ENCODE results near the gene TREX2. TPM values are rescaled to one million over a fixed set of nuclear protein-coding genes. Genes with fewer than 3 reads are reported as not detected.

Gene TREX2
- total and polyA plus RNA-seq, 7 donors = 0.10 to 0.56 (median 0.27) TPM; not detected in 2

- Histone ChIP-seq H3K4me1 (no peaks in the 10 kb centered on the region), H3K36me3 (ENCODE audit: insufficient read depth in 1 of 2, low read depth in 1 of 2) (no peaks in the 10 kb centered on the region), H3K27me3 (ENCODE audit: insufficient read depth in 3 of 3, low read length in 2 of 3) (peaks cover 0 to 32% (median 0%) of the 10 kb centered on the region in 3 donors), H3K27ac (no peak overlapping the region), H3K9me3 (peaks cover 3% of the 10 kb centered on the region), H3K4me3 (no peak overlapping the region)
- no peak for DNase-seq
- intact Hi-C loops (cut with DNase I) = no loop called here
- TF ChIP-seq CTCF (IDR thresholded peaks at IDR 0.05) = no peak
- WGBS, 3 donors = 62 to 80% (median 77%) methylated on average over 3 of the region's 3 CpGs
- no peak for ATAC-seq
These were observed 10.0 kb downstream of the TREX2 start for GRCh38 chrX:153435845-153436244.

- no peak for TF ChIP-seq CTCF (IDR thresholded peaks at IDR 0.05)
- no peaks in the 10 kb centered on the region for H3K4me1 ChIP-seq
- no peak for DNase-seq
- ATAC-seq = no peak
- 50 to 72% (median 56%) methylated on average over 8 of the region's 8 CpGs for WGBS, 3 donors
- intact Hi-C loops (cut with DNase I) = no loop called here
- H3K27me3 ChIP-seq (ENCODE audit: insufficient read depth in 3 of 3, low read length in 2 of 3) = peaks cover 0 to 32% (median 0%) of the 10 kb centered on the region in 3 donors
- no peak overlapping the region for H3K4me3 ChIP-seq
- no peaks in the 10 kb centered on the region for H3K36me3 ChIP-seq (ENCODE audit: insufficient read depth in 1 of 2, low read depth in 1 of 2)
- no peak overlapping the region for H3K27ac ChIP-seq
- peaks cover 7% of the 10 kb centered on the region for H3K9me3 ChIP-seq
These were observed 11.1 kb downstream of the TREX2 start for GRCh38 chrX:153434801-153435200.

- WGBS, 3 donors = 88 to 90% (median 89%) methylated on average over 15 to 17 of the region's 17 CpGs
- ATAC-seq (no peak), DNase-seq (no peak)
- peaks cover 0 to 31% (median 0%) of the 10 kb centered on the region in 3 donors for H3K27me3 ChIP-seq (ENCODE audit: insufficient read depth in 3 of 3, low read length in 2 of 3)
- intact Hi-C loops (cut with DNase I) = no loop called here
- no peaks in the 10 kb centered on the region for H3K36me3 ChIP-seq (ENCODE audit: insufficient read depth in 1 of 2, low read depth in 1 of 2)
- TF ChIP-seq CTCF (IDR thresholded peaks at IDR 0.05) = no peak
- no peaks in the 10 kb centered on the region for H3K4me1 ChIP-seq
- peaks cover 7% of the 10 kb centered on the region for H3K9me3 ChIP-seq
- H3K27ac ChIP-seq = no peak overlapping the region
- no peak overlapping the region for H3K4me3 ChIP-seq
These were observed 12.0 kb downstream of the TREX2 start for GRCh38 chrX:153433781-153434285.

GRCh38 chrX:153433161-153433680 is 12.6 kb downstream of the TREX2 start:
- WGBS, 3 donors = 76 to 80% (median 78%) methylated on average over 5 to 12 of the region's 12 CpGs
- TF ChIP-seq CTCF (IDR thresholded peaks at IDR 0.05) = no peak
- H3K36me3 ChIP-seq (ENCODE audit: insufficient read depth in 1 of 2, low read depth in 1 of 2) = no peaks in the 10 kb centered on the region
- intact Hi-C loops (cut with DNase I) = no loop called here
- H3K27me3 ChIP-seq (ENCODE audit: insufficient read depth in 3 of 3, low read length in 2 of 3) = peaks cover 0 to 26% (median 0%) of the 10 kb centered on the region in 3 donors
- ATAC-seq = no peak
- no peak overlapping the region for H3K4me3 ChIP-seq
- DNase-seq = no peak
- H3K27ac ChIP-seq = no peak overlapping the region
- H3K9me3 ChIP-seq = peaks cover 7% of the 10 kb centered on the region
- no peaks in the 10 kb centered on the region for H3K4me1 ChIP-seq

- ATAC-seq (no peak), DNase-seq (no peak)
- Histone ChIP-seq H3K36me3 (ENCODE audit: insufficient read depth in 1 of 2, low read depth in 1 of 2) (no peaks in the 10 kb centered on the region), H3K27ac (no peak overlapping the region), H3K4me1 (no peaks in the 10 kb centered on the region), H3K27me3 (ENCODE audit: insufficient read depth in 3 of 3, low read length in 2 of 3) (peaks cover 0 to 26% (median 0%) of the 10 kb centered on the region in 3 donors), H3K4me3 (no peak overlapping the region), H3K9me3 (peaks cover 7% of the 10 kb centered on the region)
- TF ChIP-seq CTCF (IDR thresholded peaks at IDR 0.05) = no peak
- 79 to 87% (median 82%) methylated on average over 6 of the region's 6 CpGs for WGBS, 3 donors
- intact Hi-C loops (cut with DNase I) = no loop called here
These were observed 15.1 kb downstream of the TREX2 start for GRCh38 chrX:153430796-153431195.

Data from psoas muscle (tissue), 8 donors.